Uterus (tissue), 4 donors: ENCODE results near the gene PGLYRP2. TPM values are rescaled to one million over a fixed set of nuclear protein-coding genes. Genes with fewer than 3 reads are reported as not detected.

Experiments
- DNase-seq, 2 donors: peaks; one replicate each; pipeline ENCODE4 v3.0.0-alpha.2; 2019 to 2020
- H3K27ac ChIP-seq, 2 donors: fragments of 200-600 bp; sonication (generic); 1 replicate in 1 of 2; 2 replicates in 1 of 2; pipeline ENCODE4 v1.5.1; 2016 to 2018
- H3K27me3 ChIP-seq, 2 donors: fragments of 200-600 bp; sonication (generic); one replicate each; pipeline ENCODE4 v1.5.1; 2018 to 2019; ENCODE audit warnings: control low read depth in 1 of 2
- H3K36me3 ChIP-seq, 2 donors: fragments of 200-600 bp; sonication (generic); one replicate each; pipeline ENCODE4 v1.5.1; 2019; ENCODE audit warnings: control low read depth in 1 of 2
- H3K4me1 ChIP-seq, 2 donors: fragments of 200-600 bp; sonication (generic); one replicate each; pipeline ENCODE4 v1.5.1; 2018 to 2019; ENCODE audit warnings: control low read depth in 1 of 2
- H3K4me3 ChIP-seq, 2 donors: fragments of 200-600 bp; sonication (generic); 1 replicate in 1 of 2; 2 replicates in 1 of 2; pipeline ENCODE4 v1.5.1; 2018 to 2019; ENCODE audit warnings: mild to moderate bottlenecking in 1 of 2
- H3K9me3 ChIP-seq, 2 donors: fragments of 200-600 bp; sonication (generic); one replicate each; pipeline ENCODE4 v1.5.1; 2019; ENCODE audit warnings: control low read depth in 1 of 2
- POLR2A ChIP-seq, 2 donors: fragments of 450-650 bp; IDR thresholded peaks; one replicate each; pipeline ENCODE4 v1.6.1; 2016; ENCODE audit warnings: antibody characterized with exemption in 2 of 2, mild to moderate bottlenecking in 1 of 2, moderate library complexity in 1 of 2
- intact Hi-C: fragments of 100-400 bp; cut with DNase I; formaldehyde crosslinking; loops from one replicate; pipeline ENCODE4 v1.15.1; 2023; ENCODE audit warnings: low total_unique reads
- total RNA-seq, 4 donors: library from RNA; depleted of rRNA in 3 of 4; stranded (reverse); fragments of >200 nt in 3 of 4; gene quantifications; one replicate each; pipeline versions ENCODE4 v1.1.0 to v1.2.4, GENCODE V29; 2014 to 2023
- TF ChIP-seq, protein P1 (sequence below), 4 experiments: fragments of 200-600 bp in 2 of 4; fragments of 450-650 bp in 2 of 4; sonication (generic) in 2 of 4; IDR thresholded peaks; one replicate each; pipeline ENCODE4 v1.5.1; 2016 to 2019; ENCODE audit warnings: antibody characterized with exemption in 4 of 4, mild to moderate bottlenecking in 2 of 4, moderate library complexity in 1 of 4
- donor health status: DM: yes; HTN: yes; CAD: no.

PGLYRP2 gene
- total RNA-seq, 4 donors from 2014 or later: not detected

DNA sequence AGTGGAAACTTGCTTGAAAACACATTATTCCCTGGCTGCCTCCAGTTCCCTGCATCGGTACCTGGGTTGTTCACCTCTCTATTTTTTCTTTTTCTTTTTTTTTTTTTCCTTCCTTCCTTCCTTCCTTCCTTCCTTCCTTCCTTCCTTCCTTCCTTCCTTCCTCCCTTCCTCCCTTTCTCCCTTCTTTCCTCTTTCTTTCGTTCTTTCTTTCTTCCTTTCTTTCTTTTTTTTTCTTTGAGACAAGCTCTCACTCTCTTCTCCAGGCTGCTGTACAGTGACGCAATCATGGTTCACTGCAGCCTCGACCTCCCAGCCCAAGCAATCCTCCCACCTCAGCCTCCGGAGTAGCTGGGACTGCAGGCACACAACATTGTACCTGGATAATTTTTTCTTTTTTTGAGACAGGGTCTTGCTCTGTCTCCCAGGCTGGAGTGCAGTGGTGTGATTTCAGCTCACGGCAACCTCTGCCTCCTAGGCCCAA lies 11.5 kb downstream of the PGLYRP2 start:
- no peak overlapping the region for H3K27ac ChIP-seq
- no peaks in the 10 kb centered on the region for H3K9me3 ChIP-seq
- H3K36me3 ChIP-seq: no peaks in the 10 kb centered on the region
- DNase-seq: no peak
- no peak overlapping the region for H3K4me3 ChIP-seq
- H3K4me1 ChIP-seq: peaks cover 0 to 8% of the 10 kb centered on the region in 2 donors
- H3K27me3 ChIP-seq: peaks cover 0 to 5% of the 10 kb centered on the region in 2 donors
- intact Hi-C loops: no loop called here
- TF ChIP-seq POLR2A (IDR thresholded peaks at IDR 0.05): no peak
- TF ChIP-seq, protein P1, sequence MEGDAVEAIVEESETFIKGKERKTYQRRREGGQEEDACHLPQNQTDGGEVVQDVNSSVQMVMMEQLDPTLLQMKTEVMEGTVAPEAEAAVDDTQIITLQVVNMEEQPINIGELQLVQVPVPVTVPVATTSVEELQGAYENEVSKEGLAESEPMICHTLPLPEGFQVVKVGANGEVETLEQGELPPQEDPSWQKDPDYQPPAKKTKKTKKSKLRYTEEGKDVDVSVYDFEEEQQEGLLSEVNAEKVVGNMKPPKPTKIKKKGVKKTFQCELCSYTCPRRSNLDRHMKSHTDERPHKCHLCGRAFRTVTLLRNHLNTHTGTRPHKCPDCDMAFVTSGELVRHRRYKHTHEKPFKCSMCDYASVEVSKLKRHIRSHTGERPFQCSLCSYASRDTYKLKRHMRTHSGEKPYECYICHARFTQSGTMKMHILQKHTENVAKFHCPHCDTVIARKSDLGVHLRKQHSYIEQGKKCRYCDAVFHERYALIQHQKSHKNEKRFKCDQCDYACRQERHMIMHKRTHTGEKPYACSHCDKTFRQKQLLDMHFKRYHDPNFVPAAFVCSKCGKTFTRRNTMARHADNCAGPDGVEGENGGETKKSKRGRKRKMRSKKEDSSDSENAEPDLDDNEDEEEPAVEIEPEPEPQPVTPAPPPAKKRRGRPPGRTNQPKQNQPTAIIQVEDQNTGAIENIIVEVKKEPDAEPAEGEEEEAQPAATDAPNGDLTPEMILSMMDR (IDR thresholded peaks at IDR 0.05): no peak

DNA sequence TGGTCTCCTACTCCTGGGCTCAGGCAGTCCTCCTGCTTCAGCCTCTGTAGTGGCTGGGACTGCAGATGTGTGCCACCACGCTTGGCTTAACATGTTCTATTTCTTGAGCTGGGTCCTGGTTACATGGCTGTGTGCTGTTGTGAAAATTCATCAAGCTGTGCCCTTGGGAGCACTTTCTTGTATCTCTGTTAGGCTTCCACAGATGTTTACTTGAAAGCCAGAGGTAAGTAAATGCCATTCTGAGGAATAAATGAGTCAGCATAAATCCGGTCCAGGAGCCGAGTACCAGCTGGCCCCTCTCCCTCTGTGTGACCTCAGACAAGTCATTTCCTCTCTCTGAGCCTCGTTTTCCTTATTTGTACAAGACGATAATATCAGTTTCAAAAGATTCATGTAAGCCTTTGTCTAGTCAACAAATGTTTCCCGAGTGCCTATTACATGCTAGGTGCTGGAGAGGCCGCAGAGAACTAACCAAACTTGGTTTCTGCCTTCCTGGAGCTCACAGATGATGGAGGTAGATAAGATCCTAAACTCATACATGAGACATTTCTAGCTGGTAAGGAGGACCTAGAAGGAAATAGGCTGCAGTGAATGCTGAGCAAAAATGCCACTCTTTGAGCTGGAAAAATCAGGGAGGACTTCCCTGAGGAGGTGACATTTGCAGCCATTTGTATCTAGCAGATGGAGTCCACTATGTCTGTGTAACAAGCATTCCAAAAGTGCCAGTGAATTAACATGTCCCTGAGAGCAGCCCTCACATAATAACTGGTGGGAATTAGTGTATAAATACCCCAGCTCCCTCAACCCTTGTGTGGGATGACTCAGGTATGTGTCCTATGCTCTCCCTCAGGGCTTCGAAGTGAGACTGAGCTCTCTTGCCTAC lies 12.2 kb downstream of the PGLYRP2 start:
- Histone ChIP-seq H3K9me3 (no peaks in the 10 kb centered on the region), H3K4me1 (peaks cover 0 to 8% of the 10 kb centered on the region in 2 donors), H3K27ac (no peak overlapping the region), H3K27me3 (peaks cover 0 to 5% of the 10 kb centered on the region in 2 donors), H3K4me3 (no peak overlapping the region), H3K36me3 (no peaks in the 10 kb centered on the region)
- intact Hi-C loops: no loop called here
- DNase-seq: no peak
- TF ChIP-seq, protein P1 (IDR thresholded peaks at IDR 0.05): no peak
- no peak for TF ChIP-seq POLR2A (IDR thresholded peaks at IDR 0.05)

DNA sequence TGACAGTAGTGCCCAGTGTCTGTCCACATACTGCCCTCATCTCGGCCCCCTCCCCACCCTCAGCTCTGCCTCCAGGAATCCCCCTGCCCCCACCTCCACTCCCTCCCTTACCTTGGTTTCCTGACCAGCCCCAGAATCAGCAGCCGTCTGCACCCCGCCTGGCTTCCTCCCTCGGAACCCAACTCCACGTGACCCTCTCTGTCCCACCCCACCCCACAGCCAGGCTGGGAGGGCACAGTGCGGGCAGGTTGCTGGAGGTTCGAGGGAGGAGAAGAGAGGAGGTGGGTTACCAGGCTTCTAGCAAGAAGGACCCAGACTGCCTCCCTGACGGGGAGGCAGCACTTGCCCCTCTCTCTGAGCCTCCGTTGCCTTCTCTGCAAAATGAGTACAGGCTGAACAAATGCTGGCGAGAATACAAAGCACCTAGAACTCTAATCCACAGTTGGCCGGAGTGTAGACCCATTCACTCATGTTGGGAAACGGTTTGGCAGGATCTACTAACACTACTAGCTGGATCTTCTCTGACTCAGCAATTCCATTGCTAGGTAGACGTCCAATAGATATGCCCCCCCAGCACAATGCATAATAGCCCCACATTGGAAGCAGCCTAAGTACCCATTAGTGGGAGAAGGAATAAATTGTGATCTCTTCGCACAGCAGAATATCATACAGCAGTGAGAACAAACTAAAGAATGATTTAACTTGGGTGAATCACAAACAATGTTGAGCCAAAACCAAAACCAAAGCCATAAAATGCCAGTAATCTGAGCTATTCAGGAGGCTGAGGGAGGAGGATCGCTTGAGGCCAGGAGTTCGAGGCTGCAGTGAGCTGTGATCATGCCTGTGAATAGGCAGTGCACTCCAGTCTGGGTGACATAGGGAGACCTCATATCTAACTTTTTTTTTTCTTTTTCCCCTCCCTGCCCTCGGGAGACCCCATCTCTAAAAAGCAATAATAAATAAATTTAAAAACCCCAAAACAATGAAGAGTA lies 14.6 kb downstream of the PGLYRP2 start, which contains the start of gene RASAL3:
TSS of gene RASAL3 (minus strand) at position 151 of the 992 bp plus-strand sequence. CDS start 186 bp downstream, outside the sequence.
- H3K9me3 ChIP-seq: no peaks in the 10 kb centered on the region
- intact Hi-C loops: no loop called here
- H3K27me3 ChIP-seq: peaks cover 0 to 3% of the 10 kb centered on the region in 2 donors
- no peaks in the 10 kb centered on the region for H3K36me3 ChIP-seq
- H3K4me1 ChIP-seq: peaks cover 0 to 5% of the 10 kb centered on the region in 2 donors
- H3K4me3 ChIP-seq: no peak within 1 kb of the TSS
- TF ChIP-seq, protein P1 (IDR thresholded peaks at IDR 0.05): no peak
- TF ChIP-seq POLR2A (IDR thresholded peaks at IDR 0.05): no peak
- no peak within 1 kb of the TSS for H3K27ac ChIP-seq
- no peak for DNase-seq

- intact Hi-C loops: no loop called here
- no peak overlapping the region for H3K4me3 ChIP-seq
- TF ChIP-seq, protein P1 (IDR thresholded peaks at IDR 0.05): no peak
- TF ChIP-seq POLR2A (IDR thresholded peaks at IDR 0.05): no peak
- no peaks in the 10 kb centered on the region for H3K4me1 ChIP-seq
- no peaks in the 10 kb centered on the region for H3K27me3 ChIP-seq
- H3K36me3 ChIP-seq: no peaks in the 10 kb centered on the region
- no peak overlapping the region for H3K27ac ChIP-seq
- H3K9me3 ChIP-seq: no peaks in the 10 kb centered on the region
- DNase-seq: no peak
Measured at GRCh38 chr19:15463861-15464371, 15.4 kb downstream of the PGLYRP2 start.
